GM12873 (cell line): ENCODE data around the gene GALNT9.

Experiments used
- CTCF ChIP-seq: IDR thresholded peaks from 2 replicates; pipeline ENCODE4 v1.5.1; 2012; ENCODE audit warnings: low read depth, mild to moderate bottlenecking, moderate library complexity, low read length, control low read depth; ENCODE audit not compliant: insufficient read depth; ENCODE audit errors: missing control alignments

Gene GALNT9

GRCh38 chr12:132302466-132303358 lies 26.7 kb downstream of the GALNT9 start:
- no peak for TF ChIP-seq CTCF

GRCh38 chr12:132300789-132301722 lies 28.3 kb downstream of the GALNT9 start:
- TF ChIP-seq CTCF = no peak

- no peak for TF ChIP-seq CTCF
These were observed 33.3 kb downstream of the GALNT9 start for GRCh38 chr12:132296063-132296462.

GRCh38 chr12:132295101-132295526 lies 34.3 kb downstream of the GALNT9 start:
- no peak for TF ChIP-seq CTCF

GRCh38 chr12:132294121-132295034 lies 35.0 kb downstream of the GALNT9 start:
- TF ChIP-seq CTCF = no peak

GRCh38 chr12:132292328-132293319 lies 36.8 kb downstream of the GALNT9 start:
- TF ChIP-seq CTCF = no peak
